BLaER1 (cell line): Measurements from ENCODE around the gene ARHGAP30.
"Not testable (repeated sequence)": the region's sequence is repeated elsewhere in the genome, so short reads cannot be mapped to it uniquely, and the experiment has no call there.

ENCODE experiments used
- H3K27ac ChIP-seq: shearing (Covaris generic); formaldehyde crosslinking; 2 replicates; pipeline ENCODE4 v1.8.1; 2022
- H3K27me3 ChIP-seq: shearing (Covaris generic); formaldehyde crosslinking; 2 replicates; pipeline ENCODE4 v1.8.1; 2022
- H3K36me3 ChIP-seq: shearing (Covaris generic); formaldehyde crosslinking; 2 replicates; pipeline ENCODE4 v1.8.1; 2022
- H3K4me1 ChIP-seq: shearing (Covaris generic); formaldehyde crosslinking; 2 replicates; pipeline ENCODE4 v1.8.1; 2022
- H3K4me2 ChIP-seq: shearing (Covaris generic); formaldehyde crosslinking; 2 replicates; pipeline ENCODE4 v1.8.1; 2022
- H3K4me3 ChIP-seq: shearing (Covaris generic); formaldehyde crosslinking; 2 replicates; pipeline ENCODE4 v1.8.1; 2022
- H3K9ac ChIP-seq: shearing (Covaris generic); formaldehyde crosslinking; 2 replicates; pipeline ENCODE4 v1.8.1; 2022
- H3K9me3 ChIP-seq: shearing (Covaris generic); formaldehyde crosslinking; 2 replicates; pipeline ENCODE4 v1.8.1; 2022
- H4K20me1 ChIP-seq: shearing (Covaris generic); formaldehyde crosslinking; 2 replicates; pipeline ENCODE4 v1.8.1; 2022
- Cebpa-rat ChIP-seq: shearing (Covaris generic); IDR thresholded peaks from 2 replicates; pipeline ENCODE4 v1.8.1; 2022

Gene ARHGAP30

GRCh38 chr1:161073474-161074121, 3.9 kb upstream of the ARHGAP30 start:
- Histone ChIP-seq H3K9me3 (no peaks in the 10 kb centered on the region), H3K36me3 (no peaks in the 10 kb centered on the region), H3K4me2 (no peak overlapping the region), H3K4me3 (no peak overlapping the region), H3K27ac (0 out of 2 replicates have a peak overlapping the region, but pooled peaks have one; percentile 22), H3K27me3 (no peaks in the 10 kb centered on the region), H3K9ac (no peak overlapping the region), H4K20me1 (no peaks in the 10 kb centered on the region), H3K4me1 (peaks cover 24% of the 10 kb centered on the region)
- no peak for TF ChIP-seq Cebpa-rat

- no peak for TF ChIP-seq Cebpa-rat
- no peaks in the 10 kb centered on the region for H3K27me3 ChIP-seq
- no peak overlapping the region for H3K4me2 ChIP-seq
- H3K36me3 ChIP-seq = no peaks in the 10 kb centered on the region
- peaks cover 2% of the 10 kb centered on the region; the same call in 1 of the 2 replicates for H4K20me1 ChIP-seq
- 0 out of 2 replicates have a peak overlapping the region, but pooled peaks have one; percentile 22 for H3K27ac ChIP-seq
- H3K4me1 ChIP-seq = peaks cover 27% of the 10 kb centered on the region
- no peak overlapping the region for H3K4me3 ChIP-seq
- no peaks in the 10 kb centered on the region for H3K9me3 ChIP-seq
- H3K9ac ChIP-seq = no peak overlapping the region
These were observed 3.2 kb upstream of the ARHGAP30 start for GRCh38 chr1:161072751-161073449.

- TF ChIP-seq Cebpa-rat = no peak
- H3K4me2 ChIP-seq = peak overlapping the region; percentile 100; the same call in 1 of the 2 replicates
- no peaks in the 10 kb centered on the region for H3K9me3 ChIP-seq
- peaks cover 3% of the 10 kb centered on the region for H3K36me3 ChIP-seq
- no peak overlapping the region for H3K27ac ChIP-seq
- H3K27me3 ChIP-seq = no peaks in the 10 kb centered on the region
- H4K20me1 ChIP-seq = peaks cover 12% of the 10 kb centered on the region; the same call in 1 of the 2 replicates
- peaks cover 37% of the 10 kb centered on the region for H3K4me1 ChIP-seq
- H3K9ac ChIP-seq = no peak overlapping the region
- H3K4me3 ChIP-seq = no peak overlapping the region
These were observed 2.2 kb upstream of the ARHGAP30 start for GRCh38 chr1:161071886-161072371.

- peaks cover 14% of the 10 kb centered on the region for H3K36me3 ChIP-seq
- peaks cover 20% of the 10 kb centered on the region; the same call in 1 of the 2 replicates for H4K20me1 ChIP-seq
- no peak for TF ChIP-seq Cebpa-rat
- no peaks in the 10 kb centered on the region for H3K9me3 ChIP-seq
- H3K4me2 ChIP-seq = peak overlapping the region; percentile 100
- H3K9ac ChIP-seq = no peak overlapping the region
- peaks cover 48% of the 10 kb centered on the region for H3K4me1 ChIP-seq
- peak overlapping the region; percentile 96 for H3K27ac ChIP-seq
- no peaks in the 10 kb centered on the region for H3K27me3 ChIP-seq
- H3K4me3 ChIP-seq = no peak overlapping the region
These were observed 1.1 kb upstream of the ARHGAP30 start for GRCh38 chr1:161070761-161071160.

- Histone ChIP-seq H3K27me3 (no peaks in the 10 kb centered on the region), H3K27ac (peak overlapping the region; percentile 96), H3K4me3 (peak overlapping the region; percentile 81), H3K4me1 (peaks cover 59% of the 10 kb centered on the region), H4K20me1 (peaks cover 31% of the 10 kb centered on the region; the same call in 1 of the 2 replicates), H3K9ac (peak overlapping the region; percentile 92), H3K36me3 (peaks cover 17% of the 10 kb centered on the region), H3K9me3 (no peaks in the 10 kb centered on the region), H3K4me2 (peak overlapping the region; percentile 100)
- TF ChIP-seq Cebpa-rat = no peak
These were observed 450 bp downstream of the ARHGAP30 start for GRCh38 chr1:161069241-161069640.

- Histone ChIP-seq H3K27ac (peak overlapping the region; percentile 96), H3K9ac (peak overlapping the region; percentile 92), H3K4me1 (peaks cover 61% of the 10 kb centered on the region), H3K27me3 (no peaks in the 10 kb centered on the region), H3K4me2 (peak overlapping the region; percentile 100), H3K9me3 (no peaks in the 10 kb centered on the region), H3K36me3 (peaks cover 24% of the 10 kb centered on the region), H3K4me3 (peak overlapping the region; percentile 81), H4K20me1 (peaks cover 38% of the 10 kb centered on the region)
- TF ChIP-seq Cebpa-rat = no peak
These were observed 1.1 kb downstream of the ARHGAP30 start for GRCh38 chr1:161068306-161069234.

- peaks cover 39% of the 10 kb centered on the region for H3K36me3 ChIP-seq
- no peak overlapping the region for H3K9ac ChIP-seq
- H3K4me2 ChIP-seq = peak overlapping the region; percentile 100
- no peaks in the 10 kb centered on the region for H3K9me3 ChIP-seq
- H3K4me3 ChIP-seq = no peak overlapping the region
- peaks cover 56% of the 10 kb centered on the region for H3K4me1 ChIP-seq
- no peak for TF ChIP-seq Cebpa-rat
- H4K20me1 ChIP-seq = peaks cover 56% of the 10 kb centered on the region
- H3K27ac ChIP-seq = no peak overlapping the region
- no peaks in the 10 kb centered on the region for H3K27me3 ChIP-seq
These were observed 3.0 kb downstream of the ARHGAP30 start for GRCh38 chr1:161066694-161067093.

GRCh38 chr1:161065681-161066080, 4.0 kb downstream of the ARHGAP30 start:
- H3K4me2 ChIP-seq, H3K27ac ChIP-seq, H3K9me3 ChIP-seq, H3K9ac ChIP-seq, H3K4me3 ChIP-seq, H3K27me3 ChIP-seq: not testable (repeated sequence)
- Histone ChIP-seq H3K36me3 (peaks cover 49% of the 10 kb centered on the region), H3K4me1 (peaks cover 46% of the 10 kb centered on the region), H4K20me1 (peaks cover 67% of the 10 kb centered on the region)

- Histone ChIP-seq H3K36me3 (peaks cover 64% of the 10 kb centered on the region), H4K20me1 (peaks cover 82% of the 10 kb centered on the region), H3K4me1 (peaks cover 37% of the 10 kb centered on the region), H3K9ac (0 out of 2 replicates have a peak overlapping the region, but pooled peaks have one; percentile 31)
- H3K9me3 ChIP-seq, H3K4me3 ChIP-seq, H3K4me2 ChIP-seq, H3K27ac ChIP-seq, H3K27me3 ChIP-seq: not testable (repeated sequence)
These were observed 5.8 kb downstream of the ARHGAP30 start for GRCh38 chr1:161063936-161064335.
